Measurements from ENCODE around the gene ZNF223.

Gene ZNF223

GRCh38 chr19:44003461-44004009, 48.3 kb upstream of the ZNF223 start:
- Histone ChIP-seq H3K4me1 (ENCODE audit: insufficient read depth, low read length) (peaks cover 21% of the 10 kb centered on the region), H3K27me3 (ENCODE audit: insufficient read depth, low read length, poor library complexity) (no peaks in the 10 kb centered on the region), H4K20me1 (ENCODE audit: insufficient read depth, low read length) (no peaks in the 10 kb centered on the region), H3K9ac (ENCODE audit: low read depth, low read length) (peak overlapping the region; percentile 82), H3K36me3 (ENCODE audit: insufficient read depth, low read length) (peaks cover 22% of the 10 kb centered on the region), H3K4me2 (ENCODE audit: insufficient read depth, low read length) (peak overlapping the region; percentile 92), H3K4me3 (ENCODE audit: low read depth in 1 of 2, low read length in 2 of 2) (peak overlapping the region; percentile 92 to 95), H3K9me3 (ENCODE audit: insufficient read depth, low read length, severe bottlenecking) (peaks cover 13% of the 10 kb centered on the region), H3K27ac (ENCODE audit: low read length) (peak overlapping the region; percentile 96), H2AFZ (ENCODE audit: low read depth, low read length) (peak overlapping the region; percentile 100), H3K79me2 (ENCODE audit: insufficient read depth, low read length) (peaks cover 35% of the 10 kb centered on the region)
- ATAC-seq (ENCODE audit: insufficient read depth, low read depth) (peak; percentile 55), DNase-seq (peak; percentile 20)
- no peak for TF ChIP-seq EZH2 (IDR thresholded peaks at IDR 0.05; ENCODE audit: borderline replicate concordance, low read depth, low read length, severe bottlenecking)
- peak; percentile 43 for TF ChIP-seq CTCF (IDR thresholded peaks at IDR 0.05; ENCODE audit: borderline replicate concordance, extremely low read depth, low read length, poor library complexity, severe bottlenecking)

GRCh38 chr19:44005973-44006372, 45.9 kb upstream of the ZNF223 start:
- no peak overlapping the region for H2AFZ ChIP-seq (ENCODE audit: low read depth, low read length)
- H3K4me2 ChIP-seq (ENCODE audit: insufficient read depth, low read length): no peak overlapping the region
- TF ChIP-seq EZH2 (IDR thresholded peaks at IDR 0.05; ENCODE audit: borderline replicate concordance, low read depth, low read length, severe bottlenecking) (no peak), CTCF (IDR thresholded peaks at IDR 0.05; ENCODE audit: borderline replicate concordance, extremely low read depth, low read length, poor library complexity, severe bottlenecking) (no peak)
- H3K4me3 ChIP-seq (ENCODE audit: low read depth in 1 of 2, low read length in 2 of 2): no peak overlapping the region
- H3K4me1 ChIP-seq (ENCODE audit: insufficient read depth, low read length): peaks cover 21% of the 10 kb centered on the region
- DNase-seq (no peak), ATAC-seq (ENCODE audit: insufficient read depth, low read depth) (no peak)
- no peak overlapping the region for H3K27ac ChIP-seq (ENCODE audit: low read length)
- H4K20me1 ChIP-seq (ENCODE audit: insufficient read depth, low read length): no peaks in the 10 kb centered on the region
- no peaks in the 10 kb centered on the region for H3K27me3 ChIP-seq (ENCODE audit: insufficient read depth, low read length, poor library complexity)
- H3K9me3 ChIP-seq (ENCODE audit: insufficient read depth, low read length, severe bottlenecking): peaks cover 32% of the 10 kb centered on the region
- H3K36me3 ChIP-seq (ENCODE audit: insufficient read depth, low read length): peaks cover 46% of the 10 kb centered on the region
- no peak overlapping the region for H3K9ac ChIP-seq (ENCODE audit: low read depth, low read length)
- H3K79me2 ChIP-seq (ENCODE audit: insufficient read depth, low read length): peaks cover 35% of the 10 kb centered on the region

DNA sequence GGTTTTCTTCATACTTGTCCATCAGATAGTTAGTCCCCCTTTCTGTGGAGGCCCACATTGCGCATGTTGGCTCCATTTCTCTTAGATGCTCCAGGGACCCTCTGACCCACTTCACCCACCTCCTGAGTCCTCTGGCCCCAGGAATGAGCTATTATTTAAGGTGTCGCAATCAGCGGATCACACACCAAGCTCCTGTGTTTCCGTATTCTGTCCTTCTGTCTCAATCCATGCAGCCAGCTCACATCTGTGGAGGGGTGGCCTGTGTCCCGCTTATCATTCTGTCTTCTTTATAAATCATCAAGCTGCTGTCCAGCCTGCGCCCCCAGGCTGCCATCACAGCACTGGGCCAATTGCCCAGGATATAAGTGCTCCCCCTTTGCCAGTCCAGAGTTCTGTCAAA, 44.4 kb upstream of the ZNF223 start:
- no peak overlapping the region for H3K9ac ChIP-seq (ENCODE audit: low read depth, low read length)
- peaks cover 11% of the 10 kb centered on the region for H3K4me1 ChIP-seq (ENCODE audit: insufficient read depth, low read length)
- H3K9me3 ChIP-seq (ENCODE audit: insufficient read depth, low read length, severe bottlenecking): peaks cover 34% of the 10 kb centered on the region
- H3K4me3 ChIP-seq (ENCODE audit: low read depth in 1 of 2, low read length in 2 of 2): no peak overlapping the region
- DNase-seq (no peak), ATAC-seq (ENCODE audit: insufficient read depth, low read depth) (no peak)
- no peaks in the 10 kb centered on the region for H4K20me1 ChIP-seq (ENCODE audit: insufficient read depth, low read length)
- no peak overlapping the region for H3K27ac ChIP-seq (ENCODE audit: low read length)
- no peaks in the 10 kb centered on the region for H3K27me3 ChIP-seq (ENCODE audit: insufficient read depth, low read length, poor library complexity)
- peaks cover 30% of the 10 kb centered on the region for H3K79me2 ChIP-seq (ENCODE audit: insufficient read depth, low read length)
- H3K4me2 ChIP-seq (ENCODE audit: insufficient read depth, low read length): no peak overlapping the region
- TF ChIP-seq CTCF (IDR thresholded peaks at IDR 0.05; ENCODE audit: borderline replicate concordance, extremely low read depth, low read length, poor library complexity, severe bottlenecking): no peak
- no peak for TF ChIP-seq EZH2 (IDR thresholded peaks at IDR 0.05; ENCODE audit: borderline replicate concordance, low read depth, low read length, severe bottlenecking)
- H2AFZ ChIP-seq (ENCODE audit: low read depth, low read length): no peak overlapping the region
- H3K36me3 ChIP-seq (ENCODE audit: insufficient read depth, low read length): peaks cover 61% of the 10 kb centered on the region
